Measurements from ENCODE around the gene TEKT1.

DNA sequence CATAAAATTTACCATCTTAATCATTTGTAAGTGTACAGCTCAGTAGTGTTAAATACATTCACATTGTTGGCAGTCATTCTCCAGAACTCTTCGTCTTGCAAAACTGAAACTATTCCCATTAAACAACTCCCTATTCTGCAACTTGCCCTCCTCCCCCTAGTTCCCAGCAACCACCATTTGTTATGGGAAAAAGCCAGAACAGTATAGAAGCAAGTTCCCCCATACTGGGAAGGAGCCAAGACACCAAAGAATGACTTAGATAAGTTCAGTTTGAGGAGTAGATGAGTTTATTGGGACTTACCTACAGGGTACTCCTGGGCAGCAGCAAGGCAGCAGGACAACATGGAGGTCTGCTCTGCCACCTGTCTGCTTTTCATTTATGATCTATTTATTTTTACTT lies 39.3 kb upstream of the TEKT1 start:
- TF ChIP-seq EZH2 (IDR thresholded peaks at IDR 0.05; ENCODE audit: borderline replicate concordance, low read depth, low read length, poor library complexity, severe bottlenecking) = no peak
- TF ChIP-seq, protein P1, sequence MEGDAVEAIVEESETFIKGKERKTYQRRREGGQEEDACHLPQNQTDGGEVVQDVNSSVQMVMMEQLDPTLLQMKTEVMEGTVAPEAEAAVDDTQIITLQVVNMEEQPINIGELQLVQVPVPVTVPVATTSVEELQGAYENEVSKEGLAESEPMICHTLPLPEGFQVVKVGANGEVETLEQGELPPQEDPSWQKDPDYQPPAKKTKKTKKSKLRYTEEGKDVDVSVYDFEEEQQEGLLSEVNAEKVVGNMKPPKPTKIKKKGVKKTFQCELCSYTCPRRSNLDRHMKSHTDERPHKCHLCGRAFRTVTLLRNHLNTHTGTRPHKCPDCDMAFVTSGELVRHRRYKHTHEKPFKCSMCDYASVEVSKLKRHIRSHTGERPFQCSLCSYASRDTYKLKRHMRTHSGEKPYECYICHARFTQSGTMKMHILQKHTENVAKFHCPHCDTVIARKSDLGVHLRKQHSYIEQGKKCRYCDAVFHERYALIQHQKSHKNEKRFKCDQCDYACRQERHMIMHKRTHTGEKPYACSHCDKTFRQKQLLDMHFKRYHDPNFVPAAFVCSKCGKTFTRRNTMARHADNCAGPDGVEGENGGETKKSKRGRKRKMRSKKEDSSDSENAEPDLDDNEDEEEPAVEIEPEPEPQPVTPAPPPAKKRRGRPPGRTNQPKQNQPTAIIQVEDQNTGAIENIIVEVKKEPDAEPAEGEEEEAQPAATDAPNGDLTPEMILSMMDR (conservative IDR thresholded peaks at IDR 0.05; ENCODE audit: low read depth, low read length) = no peak

Data from A673 (cell line).